ENCODE measurements around the gene DDX51.
"Not testable (repeated sequence)": the region's sequence is repeated elsewhere in the genome, so short reads cannot be mapped to it uniquely, and the experiment has no call there.

The DDX51 gene

GRCh38 chr12:132154941-132155770 is 11.0 kb upstream of the DDX51 start:
- in situ Hi-C loops (cut with HindIII; ENCODE audit: low sequenced_read_pairs): no loop called here

GRCh38 chr12:132154341-132154761 is 10.2 kb upstream of the DDX51 start:
- in situ Hi-C loops (cut with HindIII; ENCODE audit: low sequenced_read_pairs): no loop called here

- in situ Hi-C loops (cut with HindIII; ENCODE audit: low sequenced_read_pairs): no loop called here
These were observed 9.6 kb upstream of the DDX51 start for GRCh38 chr12:132153501-132154340.

- in situ Hi-C loops (cut with HindIII; ENCODE audit: low sequenced_read_pairs): no loop called here
These were observed 8.8 kb upstream of the DDX51 start for GRCh38 chr12:132152953-132153352.

GRCh38 chr12:132152411-132152821 is 8.3 kb upstream of the DDX51 start:
- in situ Hi-C loops (cut with HindIII; ENCODE audit: low sequenced_read_pairs): no loop called here

GRCh38 chr12:132151766-132152410 is 7.8 kb upstream of the DDX51 start:
- in situ Hi-C loops (cut with HindIII; ENCODE audit: low sequenced_read_pairs): no loop called here

GRCh38 chr12:132151145-132151765 is 7.1 kb upstream of the DDX51 start:
- in situ Hi-C loops (cut with HindIII; ENCODE audit: low sequenced_read_pairs): no loop called here

GRCh38 chr12:132150780-132151144 is 6.6 kb upstream of the DDX51 start:
- in situ Hi-C loops (cut with HindIII; ENCODE audit: low sequenced_read_pairs): no loop called here

GRCh38 chr12:132149526-132149925 is 5.4 kb upstream of the DDX51 start:
- in situ Hi-C loops (cut with HindIII; ENCODE audit: low sequenced_read_pairs): not testable (repeated sequence)

- in situ Hi-C loops (cut with HindIII; ENCODE audit: low sequenced_read_pairs): no loop called here
These were observed 4.4 kb upstream of the DDX51 start for GRCh38 chr12:132148368-132149045.

- in situ Hi-C loops (cut with HindIII; ENCODE audit: low sequenced_read_pairs): no loop called here
These were observed 3.6 kb upstream of the DDX51 start for GRCh38 chr12:132147423-132148367.

GRCh38 chr12:132146772-132147422 is 2.8 kb upstream of the DDX51 start:
- in situ Hi-C loops (cut with HindIII; ENCODE audit: low sequenced_read_pairs): no loop called here

GRCh38 chr12:132146098-132146497 is 2.0 kb upstream of the DDX51 start:
- in situ Hi-C loops (cut with HindIII; ENCODE audit: low sequenced_read_pairs): no loop called here

- in situ Hi-C loops (cut with HindIII; ENCODE audit: low sequenced_read_pairs): no loop called here
These were observed 1.2 kb upstream of the DDX51 start for GRCh38 chr12:132145334-132145733.

- in situ Hi-C loops (cut with HindIII; ENCODE audit: low sequenced_read_pairs): no loop called here
These were observed 670 bp upstream of the DDX51 start for GRCh38 chr12:132144810-132145168.

- in situ Hi-C loops (cut with HindIII; ENCODE audit: low sequenced_read_pairs): no loop called here
These were observed 615 bp downstream of the DDX51 start for GRCh38 chr12:132143336-132144071.

- in situ Hi-C loops (cut with HindIII; ENCODE audit: low sequenced_read_pairs): no loop called here
These were observed 1.3 kb downstream of the DDX51 start for GRCh38 chr12:132142679-132143335.
